Measurements from ENCODE around the gene EXOSC1. TPM values are rescaled to one million over a fixed set of nuclear protein-coding genes. Genes with fewer than 3 reads are reported as not detected.

Gene EXOSC1
- polyA plus RNA-seq, 1 donor from 2014 or later: 60.6 TPM

DNA sequence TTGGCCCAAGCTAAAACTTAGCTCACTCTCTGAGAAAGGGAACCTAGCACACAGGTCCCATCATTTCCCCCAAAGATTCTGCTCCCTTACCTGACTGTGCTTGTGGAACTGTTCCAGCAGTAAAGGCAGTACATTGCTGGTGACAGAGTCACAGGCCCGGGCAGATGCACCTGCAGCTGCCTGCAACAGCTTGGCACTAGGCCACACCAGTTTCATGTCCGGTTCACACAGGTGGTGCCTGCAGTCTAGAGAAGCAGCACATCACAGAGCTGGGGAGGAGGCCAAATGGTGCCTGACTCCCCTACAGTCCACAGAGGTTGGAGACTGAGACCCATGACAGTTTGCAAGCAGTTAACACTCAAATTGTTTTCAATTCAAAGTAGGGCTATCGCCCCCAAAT is 22.4 kb upstream of the EXOSC1 start:
- H3K4me1 Mint-ChIP-seq: no peaks in the 10 kb centered on the region
- H3K36me3 Mint-ChIP-seq: no peaks in the 10 kb centered on the region
- no peak overlapping the region for H3K27ac Mint-ChIP-seq
- H3K27me3 Mint-ChIP-seq: no peaks in the 10 kb centered on the region
- H3K4me3 Mint-ChIP-seq: no peak overlapping the region
- no peaks in the 10 kb centered on the region for H3K9me3 Mint-ChIP-seq

- no peaks in the 10 kb centered on the region for H3K9me3 Mint-ChIP-seq
- no peaks in the 10 kb centered on the region for H3K36me3 Mint-ChIP-seq
- no peaks in the 10 kb centered on the region for H3K27me3 Mint-ChIP-seq
- no peak overlapping the region for H3K4me3 Mint-ChIP-seq
- no peaks in the 10 kb centered on the region for H3K4me1 Mint-ChIP-seq
- H3K27ac Mint-ChIP-seq: peak overlapping the region in 1 of 3 donors; percentile 59
Observed at GRCh38 chr10:97466755-97467154, 20.9 kb upstream of the EXOSC1 start.

DNA sequence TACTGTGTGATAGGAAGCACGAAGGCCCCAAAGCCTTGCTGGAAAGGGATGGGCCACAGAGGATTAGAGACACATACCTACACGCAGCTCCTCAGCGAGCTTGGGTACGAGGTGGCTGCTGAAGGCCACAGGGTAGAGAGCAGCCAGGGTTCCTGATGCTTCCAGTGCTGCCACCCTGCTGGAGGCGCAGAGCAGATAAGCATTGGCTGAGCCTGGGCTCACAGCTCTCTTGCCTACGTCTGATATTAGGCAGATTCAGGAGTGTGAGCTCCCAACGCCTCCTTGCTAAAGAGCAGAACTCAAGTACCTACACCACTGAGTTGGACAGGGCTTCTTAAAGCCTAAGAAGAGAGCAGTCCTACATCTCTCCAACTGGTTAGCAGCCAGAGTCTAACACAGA is 20.2 kb upstream of the EXOSC1 start:
- H3K27ac Mint-ChIP-seq: peak overlapping the region in 2 of 3 donors; percentile 13 to 71
- no peaks in the 10 kb centered on the region for H3K4me1 Mint-ChIP-seq
- H3K4me3 Mint-ChIP-seq: no peak overlapping the region
- H3K9me3 Mint-ChIP-seq: no peaks in the 10 kb centered on the region
- H3K27me3 Mint-ChIP-seq: no peaks in the 10 kb centered on the region
- no peaks in the 10 kb centered on the region for H3K36me3 Mint-ChIP-seq

- no peaks in the 10 kb centered on the region for H3K36me3 Mint-ChIP-seq
- no peaks in the 10 kb centered on the region for H3K9me3 Mint-ChIP-seq
- no peak overlapping the region for H3K4me3 Mint-ChIP-seq
- H3K27ac Mint-ChIP-seq: peak overlapping the region in 1 of 3 donors; percentile 12
- no peaks in the 10 kb centered on the region for H3K27me3 Mint-ChIP-seq
- no peaks in the 10 kb centered on the region for H3K4me1 Mint-ChIP-seq
Observed at GRCh38 chr10:97464226-97464625, 18.4 kb upstream of the EXOSC1 start.

- H3K27ac Mint-ChIP-seq: peak overlapping the region in 1 of 3 donors; percentile 12
- H3K4me3 Mint-ChIP-seq: no peak overlapping the region
- H3K4me1 Mint-ChIP-seq: no peaks in the 10 kb centered on the region
- H3K36me3 Mint-ChIP-seq: no peaks in the 10 kb centered on the region
- no peaks in the 10 kb centered on the region for H3K27me3 Mint-ChIP-seq
- no peaks in the 10 kb centered on the region for H3K9me3 Mint-ChIP-seq
Observed at GRCh38 chr10:97463363-97464132, 17.7 kb upstream of the EXOSC1 start.

GRCh38 chr10:97462309-97462708 is 16.5 kb upstream of the EXOSC1 start:
- H3K27ac Mint-ChIP-seq: no peak overlapping the region
- no peaks in the 10 kb centered on the region for H3K27me3 Mint-ChIP-seq

DNA sequence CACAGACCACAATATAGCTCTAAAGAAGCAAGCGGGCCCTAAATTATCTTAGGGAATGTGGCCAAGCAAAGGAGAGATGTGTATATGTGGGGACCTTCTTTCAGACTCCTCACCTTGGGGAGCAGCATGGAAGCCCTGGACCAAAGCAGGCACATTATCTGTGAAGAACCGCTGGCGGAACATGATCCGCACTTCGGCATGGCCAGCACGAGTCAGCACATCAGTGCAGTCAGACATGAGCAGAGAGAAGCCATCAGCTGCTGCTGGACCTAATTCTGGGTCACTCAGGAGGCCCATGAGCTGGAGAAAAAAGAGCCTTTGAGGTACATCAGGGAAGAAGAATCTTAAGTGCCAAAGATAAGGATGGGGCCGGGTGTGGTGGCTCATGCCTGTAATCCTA is 14.1 kb upstream of the EXOSC1 start:
- H3K27ac Mint-ChIP-seq: peak overlapping the region in 1 of 3 donors; percentile 16
- H3K27me3 Mint-ChIP-seq: no peaks in the 10 kb centered on the region
- H3K9me3 Mint-ChIP-seq: no peaks in the 10 kb centered on the region
- H3K4me3 Mint-ChIP-seq: no peak overlapping the region
- H3K4me1 Mint-ChIP-seq: no peaks in the 10 kb centered on the region
- H3K36me3 Mint-ChIP-seq: peaks cover 4% of the 10 kb centered on the region

More at GRCh38 chr10:97462309-97462708, 16.5 kb upstream of the EXOSC1 start:
- no peaks in the 10 kb centered on the region for H3K4me1 Mint-ChIP-seq
- H3K36me3 Mint-ChIP-seq: peaks cover 4% of the 10 kb centered on the region
- no peak overlapping the region for H3K4me3 Mint-ChIP-seq
- H3K9me3 Mint-ChIP-seq: no peaks in the 10 kb centered on the region

- no peak overlapping the region for H3K4me3 Mint-ChIP-seq
- peaks cover 4% of the 10 kb centered on the region for H3K36me3 Mint-ChIP-seq
- H3K27me3 Mint-ChIP-seq: no peaks in the 10 kb centered on the region
- no peaks in the 10 kb centered on the region for H3K4me1 Mint-ChIP-seq
- H3K27ac Mint-ChIP-seq: no peak overlapping the region
- H3K9me3 Mint-ChIP-seq: no peaks in the 10 kb centered on the region
Observed at GRCh38 chr10:97459111-97459510, 13.3 kb upstream of the EXOSC1 start.

GRCh38 chr10:97456686-97457065 is 10.9 kb upstream of the EXOSC1 start:
- no peaks in the 10 kb centered on the region for H3K27me3 Mint-ChIP-seq
- peak overlapping the region in 1 of 3 donors; percentile 84 for H3K27ac Mint-ChIP-seq
- H3K4me1 Mint-ChIP-seq: no peaks in the 10 kb centered on the region
- no peaks in the 10 kb centered on the region for H3K9me3 Mint-ChIP-seq
- peaks cover 4% of the 10 kb centered on the region for H3K36me3 Mint-ChIP-seq
- H3K4me3 Mint-ChIP-seq: no peak overlapping the region

- no peaks in the 10 kb centered on the region for H3K27me3 Mint-ChIP-seq
- no peaks in the 10 kb centered on the region for H3K9me3 Mint-ChIP-seq
- no peak overlapping the region for H3K27ac Mint-ChIP-seq
- peaks cover 4% of the 10 kb centered on the region for H3K36me3 Mint-ChIP-seq
- H3K4me1 Mint-ChIP-seq: no peaks in the 10 kb centered on the region
- H3K4me3 Mint-ChIP-seq: no peak overlapping the region
Observed at GRCh38 chr10:97456034-97456685, 10.4 kb upstream of the EXOSC1 start.

- Mint-ChIP-seq H3K4me1 (peaks cover 3 to 6% (median 4%) of the 10 kb centered on the region in 3 donors), H3K9me3 (no peaks in the 10 kb centered on the region), H3K36me3 (peaks cover 4% of the 10 kb centered on the region), H3K4me3 (peak overlapping the region in 1 of 4 donors; percentile 25), H3K27ac (peak overlapping the region in 1 of 3 donors; percentile 54), H3K27me3 (no peaks in the 10 kb centered on the region)
Observed at GRCh38 chr10:97454330-97455036, 8.7 kb upstream of the EXOSC1 start.

DNA sequence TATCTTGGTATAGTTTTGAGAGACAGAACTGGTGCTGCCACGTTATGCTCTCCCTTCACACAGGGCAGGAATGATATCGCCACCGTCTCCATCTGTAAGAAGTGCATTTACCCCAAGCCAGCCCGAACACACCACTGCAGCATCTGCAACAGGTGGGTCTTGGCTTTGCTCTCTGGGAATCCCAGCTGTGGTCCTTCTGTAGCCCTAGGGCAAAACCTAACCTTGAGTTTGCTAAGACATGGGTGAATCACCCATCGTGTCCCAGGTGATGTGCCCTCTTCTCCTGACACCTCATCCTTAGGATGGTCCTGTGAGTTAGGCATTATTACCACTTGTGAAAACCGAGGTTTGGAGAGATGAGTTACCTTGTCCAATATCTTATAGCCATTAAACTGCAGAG is 6.5 kb upstream of the EXOSC1 start:
- no peak overlapping the region for H3K27ac Mint-ChIP-seq
- H3K27me3 Mint-ChIP-seq: no peaks in the 10 kb centered on the region
- H3K4me1 Mint-ChIP-seq: peaks cover 3 to 17% (median 11%) of the 10 kb centered on the region in 3 donors
- no peaks in the 10 kb centered on the region for H3K36me3 Mint-ChIP-seq
- H3K9me3 Mint-ChIP-seq: no peaks in the 10 kb centered on the region
- no peak overlapping the region for H3K4me3 Mint-ChIP-seq

DNA sequence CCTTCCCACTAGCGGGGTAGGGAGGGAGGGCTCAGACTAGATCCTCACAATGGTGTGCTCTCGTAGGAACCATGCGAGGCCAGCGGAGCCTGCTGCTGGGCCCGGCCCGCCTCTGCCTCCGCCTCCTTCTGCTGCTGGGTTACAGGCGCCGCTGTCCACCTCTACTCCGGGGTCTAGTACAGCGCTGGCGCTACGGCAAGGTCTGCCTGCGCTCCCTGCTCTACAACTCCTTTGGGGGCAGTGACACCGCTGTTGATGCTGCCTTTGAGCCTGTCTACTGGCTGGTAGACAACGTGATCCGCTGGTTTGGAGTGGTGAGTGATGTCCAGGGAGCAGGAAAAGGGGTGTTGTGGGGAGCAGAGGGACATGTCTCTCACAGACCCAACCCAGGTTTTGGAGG is 5.8 kb upstream of the EXOSC1 start:
- no peaks in the 10 kb centered on the region for H3K9me3 Mint-ChIP-seq
- peaks cover 3 to 22% (median 11%) of the 10 kb centered on the region in 3 donors for H3K4me1 Mint-ChIP-seq
- no peaks in the 10 kb centered on the region for H3K27me3 Mint-ChIP-seq
- H3K36me3 Mint-ChIP-seq: no peaks in the 10 kb centered on the region
- H3K27ac Mint-ChIP-seq: no peak overlapping the region
- no peak overlapping the region for H3K4me3 Mint-ChIP-seq

- H3K9me3 Mint-ChIP-seq: no peaks in the 10 kb centered on the region
- H3K27ac Mint-ChIP-seq: peak overlapping the region in 2 of 3 donors; percentile 74 to 85
- peak overlapping the region in 1 of 4 donors; percentile 59 for H3K4me3 Mint-ChIP-seq
- H3K4me1 Mint-ChIP-seq: peaks cover 8 to 27% (median 17%) of the 10 kb centered on the region in 3 donors
- H3K27me3 Mint-ChIP-seq: no peaks in the 10 kb centered on the region
- H3K36me3 Mint-ChIP-seq: peaks cover 3% of the 10 kb centered on the region
Observed at GRCh38 chr10:97450828-97451227, 5.0 kb upstream of the EXOSC1 start.

DNA sequence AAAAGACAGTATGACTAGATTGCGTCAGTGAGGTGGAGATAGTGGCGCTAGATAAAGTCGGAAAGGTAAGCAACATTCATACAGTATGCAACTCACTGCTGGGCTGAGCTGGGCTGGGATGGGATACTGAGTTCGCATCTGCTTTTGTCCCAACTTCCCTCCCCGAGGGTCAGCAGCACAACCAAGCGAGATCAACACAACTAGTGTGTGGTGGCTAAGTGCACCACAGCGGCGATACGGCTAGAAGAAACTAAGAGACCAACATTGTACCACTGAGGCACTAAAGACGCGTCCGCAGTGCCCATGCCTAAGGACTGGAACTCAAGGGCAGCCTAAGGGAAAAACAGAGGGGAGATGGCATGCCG is 467 bp downstream of the EXOSC1 start:
- H3K27ac Mint-ChIP-seq: peak overlapping the region; percentile 90 to 96 (median 93)
- peaks cover 23 to 36% (median 28%) of the 10 kb centered on the region in 3 donors for H3K4me1 Mint-ChIP-seq
- H3K27me3 Mint-ChIP-seq: no peaks in the 10 kb centered on the region
- no peaks in the 10 kb centered on the region for H3K9me3 Mint-ChIP-seq
- peak overlapping the region; percentile 99 to 100 (median 99) for H3K4me3 Mint-ChIP-seq
- peaks cover 3% of the 10 kb centered on the region for H3K36me3 Mint-ChIP-seq
